OCI-LY7 (cell line): Measurements from ENCODE around the gene LRRC51.

Source experiments
- CTCF ChIP-seq: fragments of 200-600 bp; sonication (generic); conservative IDR thresholded peaks from 2 replicates; pipeline ENCODE4 v1.5.1; 2014; ENCODE audit warnings: mild to moderate bottlenecking, antibody characterized with exemption, low read length, moderate library complexity, mixed read lengths
- EZH2phosphoT487 ChIP-seq: fragments of 200-600 bp; sonication (generic); IDR thresholded peaks from 2 replicates; pipeline ENCODE4 v1.6.1; 2018; ENCODE audit warnings: low read depth, borderline replicate concordance, mild to moderate bottlenecking, mixed run types, antibody characterized with exemption, low read length, moderate library complexity, mixed read lengths

GRCh38 chr11:72072348-72072747, 8.3 kb upstream of the LRRC51 start:
- TF ChIP-seq CTCF (no peak), EZH2phosphoT487 (no peak)
